ENCODE results near the gene LDAH.

LDAH gene

DNA sequence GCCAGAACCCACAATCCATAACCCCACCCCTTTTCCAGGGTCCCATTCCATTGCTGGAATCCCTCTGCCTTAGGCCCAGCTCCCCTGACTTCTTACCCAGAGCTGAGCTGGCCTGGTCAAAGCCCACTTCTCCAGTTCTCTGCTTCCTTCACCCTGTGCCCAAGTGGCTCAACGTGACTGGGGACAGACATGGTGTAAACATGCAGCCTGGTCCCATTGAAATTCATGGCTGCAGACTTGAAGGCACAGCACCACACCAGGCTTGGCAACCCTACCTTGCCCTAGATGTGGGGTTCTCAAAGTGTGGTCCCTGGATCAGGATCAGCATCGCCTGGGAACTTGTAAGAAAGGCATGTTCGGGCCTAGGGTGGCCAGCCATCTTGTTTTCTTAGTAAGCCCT lies 175.7 kb downstream of the LDAH start:
- TF ChIP-seq, protein P1, sequence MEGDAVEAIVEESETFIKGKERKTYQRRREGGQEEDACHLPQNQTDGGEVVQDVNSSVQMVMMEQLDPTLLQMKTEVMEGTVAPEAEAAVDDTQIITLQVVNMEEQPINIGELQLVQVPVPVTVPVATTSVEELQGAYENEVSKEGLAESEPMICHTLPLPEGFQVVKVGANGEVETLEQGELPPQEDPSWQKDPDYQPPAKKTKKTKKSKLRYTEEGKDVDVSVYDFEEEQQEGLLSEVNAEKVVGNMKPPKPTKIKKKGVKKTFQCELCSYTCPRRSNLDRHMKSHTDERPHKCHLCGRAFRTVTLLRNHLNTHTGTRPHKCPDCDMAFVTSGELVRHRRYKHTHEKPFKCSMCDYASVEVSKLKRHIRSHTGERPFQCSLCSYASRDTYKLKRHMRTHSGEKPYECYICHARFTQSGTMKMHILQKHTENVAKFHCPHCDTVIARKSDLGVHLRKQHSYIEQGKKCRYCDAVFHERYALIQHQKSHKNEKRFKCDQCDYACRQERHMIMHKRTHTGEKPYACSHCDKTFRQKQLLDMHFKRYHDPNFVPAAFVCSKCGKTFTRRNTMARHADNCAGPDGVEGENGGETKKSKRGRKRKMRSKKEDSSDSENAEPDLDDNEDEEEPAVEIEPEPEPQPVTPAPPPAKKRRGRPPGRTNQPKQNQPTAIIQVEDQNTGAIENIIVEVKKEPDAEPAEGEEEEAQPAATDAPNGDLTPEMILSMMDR (conservative IDR thresholded peaks at IDR 0.05; ENCODE audit: low read depth, low read length) = no peak
- H3K4me3 ChIP-seq (ENCODE audit: low read length) = no peak overlapping the region
- DNase-seq (ENCODE audit: low read depth) = no peak

DNA sequence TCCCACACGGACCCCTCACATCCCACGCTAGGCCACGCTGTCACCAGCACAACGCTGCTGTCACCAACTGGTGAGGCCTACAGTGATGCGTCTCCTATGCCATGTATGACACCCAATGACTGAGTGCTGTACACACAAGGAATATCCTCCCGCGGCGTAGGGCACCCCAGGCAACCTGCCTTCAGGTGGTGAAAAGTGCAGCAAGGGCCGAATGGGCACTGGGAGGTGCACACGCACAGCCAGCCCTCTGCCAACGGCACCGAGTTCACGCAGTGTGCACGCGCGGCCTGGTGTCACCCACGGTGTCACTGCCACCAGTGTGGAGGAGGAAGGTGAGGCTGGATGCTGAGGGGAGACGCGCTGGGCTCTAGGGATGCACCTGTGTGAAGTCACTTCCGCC lies 176.5 kb downstream of the LDAH start:
- TF ChIP-seq, protein P1 (conservative IDR thresholded peaks at IDR 0.05; ENCODE audit: low read depth, low read length) = no peak
- no peak overlapping the region for H3K4me3 ChIP-seq (ENCODE audit: low read length)
- no peak for DNase-seq (ENCODE audit: low read depth)

DNA sequence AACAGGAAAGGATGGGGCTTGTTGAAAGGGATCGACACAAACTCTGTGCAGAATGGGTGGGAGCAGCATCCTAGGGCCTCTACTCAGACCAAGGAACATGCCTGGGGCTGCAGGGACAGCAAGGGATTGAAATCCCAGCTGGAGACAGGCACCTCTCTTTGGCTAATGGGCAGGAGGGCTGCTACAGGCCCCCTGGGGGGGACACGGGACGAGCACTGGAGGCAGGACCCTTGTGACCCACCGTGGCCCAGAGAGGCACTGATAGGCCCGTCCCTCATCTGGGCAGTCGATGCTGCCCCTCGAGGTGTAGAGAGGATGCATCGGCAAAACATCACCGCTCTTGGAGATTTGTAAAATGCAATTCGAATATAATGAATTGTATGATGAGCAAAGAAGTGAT lies 177.1 kb downstream of the LDAH start:
- no peak overlapping the region for H3K4me3 ChIP-seq (ENCODE audit: low read length)
- no peak for DNase-seq (ENCODE audit: low read depth)
- TF ChIP-seq, protein P1 (conservative IDR thresholded peaks at IDR 0.05; ENCODE audit: low read depth, low read length) = no peak

DNA sequence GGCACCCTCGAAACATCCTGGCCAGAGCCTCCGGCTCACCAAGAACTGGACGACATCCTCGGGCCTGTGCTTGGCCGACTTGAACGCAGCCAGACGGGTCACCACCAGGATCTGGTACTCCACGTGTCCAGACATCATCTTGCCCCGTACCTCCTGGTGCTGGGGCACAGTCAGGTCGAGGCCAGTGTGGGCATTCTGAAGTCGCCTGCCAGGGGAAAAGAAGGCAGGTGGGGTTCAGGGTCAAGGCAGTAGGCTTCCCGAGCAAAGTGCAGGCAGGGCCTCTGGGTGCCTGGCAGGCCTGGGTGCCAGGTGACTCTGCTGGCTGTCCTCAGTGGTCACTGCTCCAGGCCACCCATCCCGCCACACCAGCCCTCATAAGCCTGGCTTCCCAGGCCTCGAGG lies 177.6 kb downstream of the LDAH start:
- no peak overlapping the region for H3K4me3 ChIP-seq (ENCODE audit: low read length)
- no peak for DNase-seq (ENCODE audit: low read depth)
- TF ChIP-seq, protein P1 (conservative IDR thresholded peaks at IDR 0.05; ENCODE audit: low read depth, low read length) = no peak

DNA sequence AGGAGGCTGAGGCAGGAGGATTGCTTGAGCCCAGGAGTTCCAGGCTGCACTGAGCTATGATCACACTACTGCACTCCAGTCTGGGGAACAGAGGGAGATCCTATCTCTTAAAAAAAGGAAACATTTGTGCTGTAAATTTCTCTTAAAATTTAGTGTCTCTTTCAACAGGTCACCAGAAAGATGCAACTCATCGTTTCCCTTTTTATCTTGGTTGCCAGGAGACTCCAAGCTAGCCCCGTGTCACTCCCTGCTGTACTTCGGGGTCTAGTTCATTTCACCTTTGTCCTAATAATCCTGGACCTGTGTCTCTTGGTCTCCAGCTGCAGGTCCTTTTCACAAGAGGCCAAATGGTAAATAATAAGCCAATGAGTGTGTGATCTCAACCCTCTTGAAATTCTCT lies 179.1 kb downstream of the LDAH start:
- TF ChIP-seq, protein P1 (conservative IDR thresholded peaks at IDR 0.05; ENCODE audit: low read depth, low read length) = no peak
- H3K4me3 ChIP-seq (ENCODE audit: low read length) = no peak overlapping the region
- DNase-seq (ENCODE audit: low read depth) = no peak

DNA sequence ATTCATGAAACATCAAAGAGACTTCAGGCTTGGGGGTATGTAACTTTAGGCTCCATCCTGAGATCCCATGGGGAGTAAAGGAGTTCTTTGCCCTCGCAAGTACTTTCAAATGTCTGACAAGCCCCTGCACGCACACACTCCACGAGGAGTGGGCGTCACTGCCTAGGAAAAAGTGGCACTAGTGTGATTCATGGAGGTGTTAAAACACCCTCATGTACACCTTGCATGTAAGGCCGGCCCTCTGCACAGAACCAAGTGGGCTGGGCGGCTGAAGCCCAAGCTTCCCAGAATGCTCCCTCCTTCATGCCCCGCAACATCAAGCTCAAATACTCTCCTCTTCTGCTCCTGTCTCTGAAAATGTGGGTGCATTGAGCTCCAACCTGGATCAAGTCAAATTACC lies 179.8 kb downstream of the LDAH start:
- TF ChIP-seq, protein P1 (conservative IDR thresholded peaks at IDR 0.05; ENCODE audit: low read depth, low read length) = no peak

DNA sequence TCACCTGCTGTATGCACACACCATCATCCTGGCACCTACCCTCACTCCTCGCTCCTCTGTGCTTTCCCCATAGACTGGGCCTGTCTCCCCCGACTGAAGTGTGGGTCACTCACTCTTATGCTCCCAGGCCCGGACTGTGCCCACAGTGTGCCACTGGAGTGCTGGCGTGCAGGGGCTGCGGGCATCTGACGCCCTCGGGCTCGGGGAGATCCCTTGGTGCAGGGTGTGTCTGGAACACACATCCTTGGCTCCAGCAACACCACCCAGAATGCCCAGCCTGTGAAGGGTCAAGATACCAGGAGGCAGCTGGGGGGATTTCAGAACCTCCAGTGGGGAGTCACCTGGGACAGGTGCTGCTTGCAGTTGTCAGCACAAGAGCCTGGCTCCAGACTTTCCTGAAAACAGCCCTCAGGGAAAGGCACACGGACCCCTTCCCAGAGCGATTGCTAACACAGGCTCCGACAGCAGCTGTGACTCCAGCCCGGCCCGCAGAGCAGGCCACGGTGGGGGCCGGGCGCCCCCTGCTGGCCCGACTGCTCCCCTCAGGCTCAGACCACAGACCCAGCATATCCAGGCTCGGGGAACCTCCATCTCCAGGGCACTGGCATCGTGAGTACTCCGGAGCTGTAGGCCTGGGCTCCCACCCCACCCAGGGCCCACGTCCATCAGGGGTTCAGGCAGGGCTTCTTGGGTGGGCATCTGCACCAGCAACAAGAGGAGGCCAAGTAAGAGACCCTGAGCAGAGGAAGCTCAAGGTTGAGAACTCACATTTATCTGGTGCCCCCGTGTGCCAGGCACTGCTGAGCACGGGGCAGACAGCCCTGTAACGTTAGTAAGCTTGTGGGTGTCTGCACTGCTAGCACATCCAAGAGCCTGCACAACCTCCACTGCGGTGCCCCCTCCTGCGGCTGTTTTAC lies 180.6 kb downstream of the LDAH start:
- no peak for DNase-seq (ENCODE audit: low read depth)
- TF ChIP-seq, protein P1 (conservative IDR thresholded peaks at IDR 0.05; ENCODE audit: low read depth, low read length) = peak; percentile 95
- H3K4me3 ChIP-seq (ENCODE audit: low read length) = no peak overlapping the region

More for the DNA sequence above, 179.8 kb downstream of the LDAH start:
- no peak for DNase-seq (ENCODE audit: low read depth)
- H3K4me3 ChIP-seq (ENCODE audit: low read length) = no peak overlapping the region
